ENCODE data around the gene OPCML.

The OPCML gene

GRCh38 chr11:132788816-132789325 lies 743.4 kb downstream of the OPCML start:
- Histone ChIP-seq H3K4me1 (ENCODE audit: control insufficient read depth, insufficient read depth, low read length, unreplicated experiment) (no peaks in the 10 kb centered on the region), H2AFZ (ENCODE audit: low read length, unreplicated experiment) (no peak overlapping the region), H3K4me3 (ENCODE audit: low read depth, low read length) (no peak overlapping the region), H3K27me3 (ENCODE audit: insufficient read depth, low read length) (no peaks in the 10 kb centered on the region), H3K27ac (ENCODE audit: low read depth, low read length) (no peak overlapping the region), H3K36me3 (ENCODE audit: insufficient read depth, low read length) (no peaks in the 10 kb centered on the region), H3K79me2 (ENCODE audit: control insufficient read depth, insufficient read depth, low read length, unreplicated experiment) (no peaks in the 10 kb centered on the region)

GRCh38 chr11:132785878-132786277 lies 746.4 kb downstream of the OPCML start:
- Histone ChIP-seq H3K27me3 (ENCODE audit: insufficient read depth, low read length) (no peaks in the 10 kb centered on the region), H3K4me3 (ENCODE audit: low read depth, low read length) (no peak overlapping the region), H2AFZ (ENCODE audit: low read length, unreplicated experiment) (no peak overlapping the region), H3K79me2 (ENCODE audit: control insufficient read depth, insufficient read depth, low read length, unreplicated experiment) (no peaks in the 10 kb centered on the region), H3K4me1 (ENCODE audit: control insufficient read depth, insufficient read depth, low read length, unreplicated experiment) (no peaks in the 10 kb centered on the region), H3K27ac (ENCODE audit: low read depth, low read length) (no peak overlapping the region), H3K36me3 (ENCODE audit: insufficient read depth, low read length) (no peaks in the 10 kb centered on the region)

GRCh38 chr11:132784441-132784840 lies 747.9 kb downstream of the OPCML start:
- Histone ChIP-seq H3K4me3 (ENCODE audit: low read depth, low read length) (no peak overlapping the region), H3K27me3 (ENCODE audit: insufficient read depth, low read length) (no peaks in the 10 kb centered on the region), H3K79me2 (ENCODE audit: control insufficient read depth, insufficient read depth, low read length, unreplicated experiment) (no peaks in the 10 kb centered on the region), H3K27ac (ENCODE audit: low read depth, low read length) (no peak overlapping the region), H3K36me3 (ENCODE audit: insufficient read depth, low read length) (no peaks in the 10 kb centered on the region), H3K4me1 (ENCODE audit: control insufficient read depth, insufficient read depth, low read length, unreplicated experiment) (no peaks in the 10 kb centered on the region), H2AFZ (ENCODE audit: low read length, unreplicated experiment) (no peak overlapping the region)

- Histone ChIP-seq H3K4me3 (ENCODE audit: low read depth, low read length) (no peak overlapping the region), H2AFZ (ENCODE audit: low read length, unreplicated experiment) (no peak overlapping the region), H3K79me2 (ENCODE audit: control insufficient read depth, insufficient read depth, low read length, unreplicated experiment) (no peaks in the 10 kb centered on the region), H3K27me3 (ENCODE audit: insufficient read depth, low read length) (no peaks in the 10 kb centered on the region), H3K27ac (ENCODE audit: low read depth, low read length) (no peak overlapping the region), H3K4me1 (ENCODE audit: control insufficient read depth, insufficient read depth, low read length, unreplicated experiment) (no peaks in the 10 kb centered on the region), H3K36me3 (ENCODE audit: insufficient read depth, low read length) (no peaks in the 10 kb centered on the region)
Measured at GRCh38 chr11:132782102-132782501, 750.2 kb downstream of the OPCML start.

- no peaks in the 10 kb centered on the region for H3K27me3 ChIP-seq (ENCODE audit: insufficient read depth, low read length)
- no peaks in the 10 kb centered on the region for H3K4me1 ChIP-seq (ENCODE audit: control insufficient read depth, insufficient read depth, low read length, unreplicated experiment)
- no peaks in the 10 kb centered on the region for H3K36me3 ChIP-seq (ENCODE audit: insufficient read depth, low read length)
- no peak overlapping the region for H3K27ac ChIP-seq (ENCODE audit: low read depth, low read length)
- H2AFZ ChIP-seq (ENCODE audit: low read length, unreplicated experiment): no peak overlapping the region
- H3K79me2 ChIP-seq (ENCODE audit: control insufficient read depth, insufficient read depth, low read length, unreplicated experiment): no peaks in the 10 kb centered on the region
- H3K4me3 ChIP-seq (ENCODE audit: low read depth, low read length): no peak overlapping the region
Measured at GRCh38 chr11:132780046-132780445, 752.3 kb downstream of the OPCML start.

- H3K36me3 ChIP-seq (ENCODE audit: insufficient read depth, low read length): no peaks in the 10 kb centered on the region
- H2AFZ ChIP-seq (ENCODE audit: low read length, unreplicated experiment): no peak overlapping the region
- no peak overlapping the region for H3K27ac ChIP-seq (ENCODE audit: low read depth, low read length)
- H3K4me3 ChIP-seq (ENCODE audit: low read depth, low read length): no peak overlapping the region
- no peaks in the 10 kb centered on the region for H3K27me3 ChIP-seq (ENCODE audit: insufficient read depth, low read length)
- no peaks in the 10 kb centered on the region for H3K4me1 ChIP-seq (ENCODE audit: control insufficient read depth, insufficient read depth, low read length, unreplicated experiment)
- H3K79me2 ChIP-seq (ENCODE audit: control insufficient read depth, insufficient read depth, low read length, unreplicated experiment): no peaks in the 10 kb centered on the region
Measured at GRCh38 chr11:132779497-132779896, 752.8 kb downstream of the OPCML start.

GRCh38 chr11:132777067-132777975 lies 755.0 kb downstream of the OPCML start:
- Histone ChIP-seq H3K4me3 (ENCODE audit: low read depth, low read length) (no peak overlapping the region), H3K27ac (ENCODE audit: low read depth, low read length) (no peak overlapping the region), H3K36me3 (ENCODE audit: insufficient read depth, low read length) (no peaks in the 10 kb centered on the region), H2AFZ (ENCODE audit: low read length, unreplicated experiment) (no peak overlapping the region), H3K27me3 (ENCODE audit: insufficient read depth, low read length) (no peaks in the 10 kb centered on the region), H3K4me1 (ENCODE audit: control insufficient read depth, insufficient read depth, low read length, unreplicated experiment) (no peaks in the 10 kb centered on the region), H3K79me2 (ENCODE audit: control insufficient read depth, insufficient read depth, low read length, unreplicated experiment) (no peaks in the 10 kb centered on the region)

- Histone ChIP-seq H3K79me2 (ENCODE audit: control insufficient read depth, insufficient read depth, low read length, unreplicated experiment) (no peaks in the 10 kb centered on the region), H3K27me3 (ENCODE audit: insufficient read depth, low read length) (no peaks in the 10 kb centered on the region), H3K36me3 (ENCODE audit: insufficient read depth, low read length) (no peaks in the 10 kb centered on the region), H3K4me1 (ENCODE audit: control insufficient read depth, insufficient read depth, low read length, unreplicated experiment) (no peaks in the 10 kb centered on the region), H3K4me3 (ENCODE audit: low read depth, low read length) (no peak overlapping the region), H2AFZ (ENCODE audit: low read length, unreplicated experiment) (no peak overlapping the region), H3K27ac (ENCODE audit: low read depth, low read length) (no peak overlapping the region)
Measured at GRCh38 chr11:132773751-132774150, 758.5 kb downstream of the OPCML start.

- H3K79me2 ChIP-seq (ENCODE audit: control insufficient read depth, insufficient read depth, low read length, unreplicated experiment): no peaks in the 10 kb centered on the region
- H3K4me1 ChIP-seq (ENCODE audit: control insufficient read depth, insufficient read depth, low read length, unreplicated experiment): no peaks in the 10 kb centered on the region
- no peak overlapping the region for H3K27ac ChIP-seq (ENCODE audit: low read depth, low read length)
- H3K4me3 ChIP-seq (ENCODE audit: low read depth, low read length): no peak overlapping the region
- H2AFZ ChIP-seq (ENCODE audit: low read length, unreplicated experiment): no peak overlapping the region
- no peaks in the 10 kb centered on the region for H3K27me3 ChIP-seq (ENCODE audit: insufficient read depth, low read length)
- H3K36me3 ChIP-seq (ENCODE audit: insufficient read depth, low read length): no peaks in the 10 kb centered on the region
Measured at GRCh38 chr11:132772703-132773545, 759.4 kb downstream of the OPCML start.

- Histone ChIP-seq H3K4me1 (ENCODE audit: control insufficient read depth, insufficient read depth, low read length, unreplicated experiment) (no peaks in the 10 kb centered on the region), H3K27ac (ENCODE audit: low read depth, low read length) (no peak overlapping the region), H2AFZ (ENCODE audit: low read length, unreplicated experiment) (no peak overlapping the region), H3K4me3 (ENCODE audit: low read depth, low read length) (no peak overlapping the region), H3K36me3 (ENCODE audit: insufficient read depth, low read length) (no peaks in the 10 kb centered on the region), H3K79me2 (ENCODE audit: control insufficient read depth, insufficient read depth, low read length, unreplicated experiment) (no peaks in the 10 kb centered on the region), H3K27me3 (ENCODE audit: insufficient read depth, low read length) (no peaks in the 10 kb centered on the region)
Measured at GRCh38 chr11:132771746-132772145, 760.6 kb downstream of the OPCML start.
